Stimulated activated CD8-positive, alpha-beta memory T cell treated with anti-CD3 and anti-CD28 coated beads, Interleukin-15, amount 100 ng/mL, for 4 hours (primary cell): ENCODE results near the gene TTC9C.
"Not testable (repeated sequence)": the region's sequence is repeated elsewhere in the genome, so short reads cannot be mapped to it uniquely, and the experiment has no call there.

Experiments used
- DNase-seq, 2 donors: peaks; one replicate each; pipeline ENCODE4 v3.0.0-alpha.2; 2020; ENCODE audit warnings: low read depth in 2 of 2

Gene TTC9C

GRCh38 chr11:62752177-62752785, 24.0 kb downstream of the TTC9C start:
- DNase-seq = no peak

- DNase-seq = no peak
These were observed 24.9 kb downstream of the TTC9C start for GRCh38 chr11:62752994-62753735.

- DNase-seq = peak; percentile 86 to 95
These were observed 25.7 kb downstream of the TTC9C start, which contains the start of gene ZBTB3 for GRCh38 chr11:62753736-62754603. Gene ZBTB3, minus strand, starts transcription at chr11:62754160. Its CDS starts 496 bp downstream, at chr11:62753664.

DNA sequence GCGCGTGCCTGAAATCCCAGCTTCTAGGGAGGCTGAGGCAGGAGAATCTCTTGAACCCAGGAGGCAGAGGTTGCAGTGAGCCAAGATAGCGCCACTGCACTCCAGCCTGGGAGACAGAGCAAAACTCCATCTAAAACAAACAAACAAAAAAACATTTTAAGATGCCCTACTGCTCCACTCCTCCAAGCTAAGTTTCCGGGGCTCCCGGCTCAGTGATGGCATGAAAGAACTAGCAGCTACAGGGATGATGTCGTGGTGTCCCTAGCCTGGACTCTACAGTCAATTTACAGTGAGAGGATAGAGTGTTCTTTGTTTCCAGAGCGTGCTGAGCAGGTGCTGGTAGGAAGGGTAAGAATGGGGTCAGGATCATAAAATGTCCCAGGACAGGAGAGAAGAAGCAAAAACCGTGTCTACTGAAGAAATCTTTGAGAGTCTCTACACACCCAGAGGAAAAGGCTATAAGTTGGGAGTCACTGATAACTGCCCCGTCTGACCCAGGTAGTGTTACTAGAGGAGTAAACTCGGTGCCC, 26.9 kb downstream of the TTC9C start:
- DNase-seq = no peak

GRCh38 chr11:62757846-62758788, 29.8 kb downstream of the TTC9C start:
- no peak for DNase-seq

DNA sequence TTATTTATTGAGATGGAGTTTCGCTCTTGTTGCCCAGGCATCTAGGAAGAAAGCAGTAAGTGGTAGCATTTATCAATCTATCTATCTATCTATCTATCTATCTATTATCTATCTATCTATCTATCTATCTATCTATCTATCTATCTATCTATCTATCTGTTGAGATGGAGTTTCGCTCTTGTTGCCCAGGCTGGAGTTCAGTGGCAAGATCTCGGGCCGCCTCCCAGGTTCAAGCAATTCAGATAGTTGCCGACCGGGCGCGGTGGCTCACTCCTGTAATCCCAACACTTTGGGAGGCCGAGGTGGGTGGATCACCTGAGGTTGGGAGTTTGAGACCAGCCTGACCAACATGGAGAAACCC, 32.6 kb downstream of the TTC9C start:
- DNase-seq = not testable (repeated sequence)

- no peak for DNase-seq
These were observed 42.5 kb downstream of the TTC9C start for GRCh38 chr11:62770778-62771143.

GRCh38 chr11:62771144-62772021, 43.1 kb downstream of the TTC9C start, which contains the start of gene TAF6L:
Gene TAF6L, plus strand, starts transcription at chr11:62771396. Its CDS starts 4,388 bp downstream, at chr11:62775784.
- peak; percentile 84 to 85 for DNase-seq

DNA sequence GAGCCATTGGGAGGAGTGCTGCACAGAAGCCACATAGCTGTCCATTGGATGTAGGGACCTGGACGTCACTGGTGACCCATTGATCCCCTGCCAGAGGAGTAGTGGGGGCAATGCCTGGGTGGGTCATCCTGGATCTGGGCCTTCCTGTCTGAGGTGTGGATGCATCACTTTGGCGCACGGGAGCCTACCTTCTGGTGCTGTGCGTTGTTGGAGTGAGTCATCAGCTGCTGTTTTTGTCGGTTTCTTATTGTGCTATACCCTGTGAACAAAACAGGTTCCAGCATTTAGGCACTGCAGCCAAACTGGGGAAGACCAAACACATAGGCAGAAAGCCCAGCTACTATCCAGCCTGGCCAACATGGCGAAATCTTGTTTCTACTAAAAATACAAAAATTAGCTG, 46.1 kb downstream of the TTC9C start:
- DNase-seq = no peak

GRCh38 chr11:62775646-62776045, 47.4 kb downstream of the TTC9C start:
- DNase-seq = no peak

- no peak for DNase-seq
These were observed 49.1 kb downstream of the TTC9C start for GRCh38 chr11:62777389-62777788.

DNA sequence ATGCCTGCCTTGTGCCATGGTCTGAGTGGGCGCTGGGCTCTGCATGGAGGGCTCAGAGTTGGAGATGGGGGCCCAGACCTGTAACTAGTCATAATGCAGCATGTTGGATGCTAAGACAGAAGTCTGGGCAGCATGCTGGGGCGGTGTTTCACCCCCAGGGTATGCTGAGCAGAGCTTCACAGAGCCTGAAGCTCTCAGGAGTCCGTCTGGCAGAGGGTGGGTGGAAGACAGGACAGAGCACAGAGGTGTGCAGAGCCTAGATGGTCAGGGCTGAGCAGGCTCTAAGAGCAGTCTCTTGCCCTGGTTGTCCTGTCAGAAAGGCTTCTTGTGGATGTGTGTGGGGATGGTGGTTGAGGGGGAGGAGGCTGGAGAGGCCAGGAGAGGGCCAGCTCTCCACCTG, 50.2 kb downstream of the TTC9C start:
- no peak for DNase-seq

DNA sequence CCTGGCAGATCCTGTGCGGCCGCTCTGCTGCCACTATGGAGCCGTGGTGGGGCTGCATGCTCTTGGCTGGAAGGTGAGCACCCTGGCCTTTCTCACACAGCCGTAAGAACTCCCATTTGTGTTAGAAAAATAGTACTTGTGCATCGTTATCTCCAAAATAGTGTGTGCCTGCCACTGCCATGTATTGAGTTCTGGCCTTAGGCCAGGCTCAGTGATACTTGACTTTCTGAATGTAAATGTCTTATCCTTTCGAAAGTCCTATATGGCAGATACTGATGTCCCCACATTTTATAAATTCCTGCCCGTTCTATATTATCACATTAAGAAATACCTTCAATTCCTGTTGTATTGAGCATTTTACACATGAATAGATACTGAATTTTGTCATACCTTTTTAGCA, 54.5 kb downstream of the TTC9C start:
- DNase-seq = no peak

GRCh38 chr11:62786318-62787004, 58.2 kb downstream of the TTC9C start:
- DNase-seq = peak; percentile 68 to 70

- DNase-seq = peak; percentile 91 to 98
These were observed 58.9 kb downstream of the TTC9C start, which contains the start of gene TMEM179B for GRCh38 chr11:62787005-62787759. Gene TMEM179B, plus strand, starts transcription at chr11:62787402. Its CDS starts 30 bp downstream, at chr11:62787432.
